ENCODE results near the gene FLT3LG. TPM values are rescaled to one million over a fixed set of nuclear protein-coding genes. Genes with fewer than 3 reads are reported as not detected.

The FLT3LG gene
- polyA plus RNA-seq (2011; rRNA removed): 4.9 and 7.7 TPM in 2 replicates
- polyA minus RNA-seq (2011; rRNA and poly(A)+ RNA removed): 2.7 and 3.2 TPM in 2 replicates

DNA sequence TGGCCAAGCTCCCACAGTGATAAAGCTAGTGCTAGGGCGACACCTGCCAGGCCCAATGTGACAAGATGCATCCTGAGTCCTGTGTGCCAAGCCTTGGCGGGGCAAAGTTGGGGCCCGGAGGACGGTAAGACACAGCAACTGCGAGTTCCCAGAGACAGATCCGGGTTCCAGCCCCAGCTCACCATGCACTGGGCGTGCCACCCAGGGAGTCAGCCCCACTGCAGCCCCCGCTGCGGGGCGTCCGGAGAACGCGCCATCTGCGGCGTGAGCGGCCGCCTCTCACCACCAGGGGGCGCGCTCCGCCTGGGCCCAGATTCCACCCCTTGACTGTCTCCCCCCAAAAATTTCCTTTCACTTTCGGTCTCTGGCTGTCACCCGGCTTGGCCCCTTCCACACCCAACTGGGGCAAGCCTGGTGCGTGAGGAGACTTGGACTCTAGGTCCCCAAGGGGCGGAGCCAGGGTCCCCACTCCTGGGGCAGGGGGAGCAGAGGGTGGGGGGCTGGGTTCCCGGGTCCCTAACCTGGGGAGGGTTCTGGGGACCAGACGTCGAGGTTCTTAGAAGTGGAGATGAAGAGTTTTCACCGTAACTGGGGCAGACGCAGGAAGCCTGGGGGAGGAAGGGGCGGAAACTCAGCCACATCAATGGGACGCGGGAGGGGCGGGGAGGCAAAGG is at the start of gene FLT3LG:
TSS of gene FLT3LG (plus strand) at position 348 of the 674 bp plus-strand sequence. CDS start 425 bp downstream, outside the sequence.
- ChIA-PET POLR2A (interaction anchor here (0.6 kb wide), 1 partner anchor 397 kb away, joined by 3 read pairs; no protein-coding TSS in a partner anchor), CTCF (interaction anchor here (0.7 to 2.4 kb wide), 15 partner anchors 9 to 198 kb away, joined by 3 to 20 read pairs (median 6); partner anchors contain the start of genes ALDH16A1, NOSIP, PIH1D1 and PRRG2)
- TF ChIP-seq, protein P1, sequence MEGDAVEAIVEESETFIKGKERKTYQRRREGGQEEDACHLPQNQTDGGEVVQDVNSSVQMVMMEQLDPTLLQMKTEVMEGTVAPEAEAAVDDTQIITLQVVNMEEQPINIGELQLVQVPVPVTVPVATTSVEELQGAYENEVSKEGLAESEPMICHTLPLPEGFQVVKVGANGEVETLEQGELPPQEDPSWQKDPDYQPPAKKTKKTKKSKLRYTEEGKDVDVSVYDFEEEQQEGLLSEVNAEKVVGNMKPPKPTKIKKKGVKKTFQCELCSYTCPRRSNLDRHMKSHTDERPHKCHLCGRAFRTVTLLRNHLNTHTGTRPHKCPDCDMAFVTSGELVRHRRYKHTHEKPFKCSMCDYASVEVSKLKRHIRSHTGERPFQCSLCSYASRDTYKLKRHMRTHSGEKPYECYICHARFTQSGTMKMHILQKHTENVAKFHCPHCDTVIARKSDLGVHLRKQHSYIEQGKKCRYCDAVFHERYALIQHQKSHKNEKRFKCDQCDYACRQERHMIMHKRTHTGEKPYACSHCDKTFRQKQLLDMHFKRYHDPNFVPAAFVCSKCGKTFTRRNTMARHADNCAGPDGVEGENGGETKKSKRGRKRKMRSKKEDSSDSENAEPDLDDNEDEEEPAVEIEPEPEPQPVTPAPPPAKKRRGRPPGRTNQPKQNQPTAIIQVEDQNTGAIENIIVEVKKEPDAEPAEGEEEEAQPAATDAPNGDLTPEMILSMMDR (IDR thresholded peaks at IDR 0.05; ENCODE audit: insufficient read depth, low read depth, low read length): peak; percentile 98
- H3K4me3 ChIP-seq (ENCODE audit: low read depth, low read length): peak within 1 kb of the TSS; percentile 80
- no peaks in the 10 kb centered on the region; the same call in 1 of the 2 replicates for H3K36me3 ChIP-seq (ENCODE audit: control insufficient read depth, insufficient read depth, low read length)
- H3K27me3 ChIP-seq (ENCODE audit: control insufficient read depth, insufficient read depth, low read length): no peaks in the 10 kb centered on the region
- DNase-seq (ENCODE audit: low read depth): no peak

DNA sequence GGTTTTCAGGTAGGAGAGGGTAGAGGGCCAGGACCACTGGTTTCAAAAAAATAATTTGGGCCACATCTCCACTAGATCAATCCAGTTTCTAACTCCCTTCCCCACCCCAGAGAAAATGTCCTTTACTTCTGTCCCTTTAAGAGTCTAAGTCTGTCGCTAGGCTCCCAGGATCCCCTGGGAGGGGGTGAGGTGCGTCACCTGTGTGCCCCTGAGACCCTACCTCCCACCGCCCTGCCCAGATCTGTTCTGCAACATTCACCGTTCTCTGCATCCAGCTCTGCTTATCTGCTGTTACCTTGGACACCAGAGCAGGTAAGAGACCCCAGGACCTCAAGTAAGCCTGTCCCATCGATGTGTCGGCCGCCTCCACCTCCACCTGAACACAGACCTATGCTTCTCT is 48.8 kb upstream of the FLT3LG start, which contains the start of gene GFY:
TSS of gene GFY (plus strand) at position 211 of the 400 bp plus-strand sequence. CDS start 1,043 bp downstream, outside the sequence.
- H3K36me3 ChIP-seq (ENCODE audit: control insufficient read depth, insufficient read depth, low read length): no peaks in the 10 kb centered on the region
- ChIA-PET CTCF (interaction anchor here (2.0 to 2.5 kb wide), 3 partner anchors 9 to 33 kb away, joined by 7 to 10 read pairs (median 9); no protein-coding TSS in a partner anchor), POLR2A (interaction anchor here (0.6 kb wide), 1 partner anchor 17 kb away, joined by 4 read pairs; no protein-coding TSS in a partner anchor)
- peaks cover 82% of the 10 kb centered on the region for H3K27me3 ChIP-seq (ENCODE audit: control insufficient read depth, insufficient read depth, low read length)
- no peak within 1 kb of the TSS for H3K4me3 ChIP-seq (ENCODE audit: low read depth, low read length)
- TF ChIP-seq, protein P1 (IDR thresholded peaks at IDR 0.05; ENCODE audit: insufficient read depth, low read depth, low read length): no peak
- DNase-seq (ENCODE audit: low read depth): no peak

GRCh38 chr19:49425922-49426592 is 48.0 kb upstream of the FLT3LG start:
- Histone ChIP-seq H3K36me3 (ENCODE audit: control insufficient read depth, insufficient read depth, low read length) (no peaks in the 10 kb centered on the region), H3K27me3 (ENCODE audit: control insufficient read depth, insufficient read depth, low read length) (peaks cover 82% of the 10 kb centered on the region), H3K4me3 (ENCODE audit: low read depth, low read length) (no peak overlapping the region)
- POLR2A ChIA-PET: no interaction called here
- DNase-seq (ENCODE audit: low read depth): no peak
- CTCF ChIA-PET: interaction anchor here (0.9 to 2.5 kb wide), 7 partner anchors 10 to 124 kb away, joined by 3 to 10 read pairs (median 6); no protein-coding TSS in a partner anchor
- TF ChIP-seq, protein P1 (IDR thresholded peaks at IDR 0.05; ENCODE audit: insufficient read depth, low read depth, low read length): no peak

DNA sequence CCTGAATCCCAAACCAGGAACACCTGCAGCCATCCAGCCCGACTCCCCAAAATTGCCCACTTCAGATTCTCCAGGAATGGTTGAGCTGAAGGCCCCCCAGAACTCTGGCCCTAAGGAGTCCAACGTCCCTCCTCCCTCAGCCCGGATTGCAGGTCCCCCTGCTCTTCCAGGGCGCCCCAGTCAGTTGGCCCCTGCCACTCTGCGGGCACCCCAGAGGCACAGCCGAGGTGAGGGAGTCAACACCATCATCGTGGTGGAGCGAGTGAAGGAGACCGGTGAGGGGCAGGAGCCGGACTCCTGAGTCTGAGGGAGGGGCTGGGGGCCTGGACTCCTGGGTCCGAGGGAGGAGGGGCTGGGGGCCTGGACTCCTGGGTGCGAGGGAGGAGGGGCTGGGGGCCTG is 46.7 kb upstream of the FLT3LG start:
- no peak overlapping the region for H3K4me3 ChIP-seq (ENCODE audit: low read depth, low read length)
- TF ChIP-seq, protein P1 (IDR thresholded peaks at IDR 0.05; ENCODE audit: insufficient read depth, low read depth, low read length): no peak
- POLR2A ChIA-PET: no interaction called here
- H3K27me3 ChIP-seq (ENCODE audit: control insufficient read depth, insufficient read depth, low read length): peaks cover 76% of the 10 kb centered on the region
- no peak for DNase-seq (ENCODE audit: low read depth)
- H3K36me3 ChIP-seq (ENCODE audit: control insufficient read depth, insufficient read depth, low read length): no peaks in the 10 kb centered on the region
- CTCF ChIA-PET: interaction anchor here (1.0 to 2.3 kb wide), 3 partner anchors 13 to 37 kb away, joined by 3 to 6 read pairs (median 6); no protein-coding TSS in a partner anchor
